ENCODE measurements around the gene MMP27.

DNA sequence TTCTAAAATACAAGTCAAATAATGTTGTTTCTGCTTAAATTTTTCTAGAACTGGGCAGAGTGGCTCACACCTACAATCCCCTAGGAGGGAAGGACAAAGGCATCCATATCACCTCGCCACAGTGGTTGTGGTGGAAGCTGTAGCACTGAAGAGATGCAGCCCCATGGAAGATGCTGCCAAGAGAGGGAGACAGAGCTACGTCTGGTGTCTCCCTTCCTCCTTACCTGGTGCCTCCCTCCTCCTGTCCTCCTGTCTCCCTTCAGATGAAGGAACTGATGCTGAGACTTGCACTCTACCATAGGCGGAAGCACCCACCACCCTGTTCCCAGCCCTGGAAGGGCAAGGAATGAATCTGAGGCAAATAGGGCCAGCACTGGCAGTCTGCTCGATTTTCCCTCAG is 22.3 kb downstream of the MMP27 start:
- TF ChIP-seq NFRKB (IDR thresholded peaks at IDR 0.05) (no peak), LEF1 (IDR thresholded peaks at IDR 0.05; ENCODE audit: borderline replicate concordance) (no peak), TARDBP (IDR thresholded peaks at IDR 0.05) (no peak), SP1 (IDR thresholded peaks at IDR 0.05) (no peak), HDGF (IDR thresholded peaks at IDR 0.05; ENCODE audit: borderline replicate concordance) (no peak), FOXK2 (IDR thresholded peaks at IDR 0.05) (no peak), BHLHE40 (IDR thresholded peaks at IDR 0.05; ENCODE audit: borderline replicate concordance) (no peak), PKNOX1 (IDR thresholded peaks at IDR 0.05) (no peak), ZNF384 (IDR thresholded peaks at IDR 0.05) (no peak), CTBP1 (IDR thresholded peaks at IDR 0.05; ENCODE audit: borderline replicate concordance) (no peak)
